Activated CD8-positive, alpha-beta memory T cell treated with anti-CD3 and anti-CD28 coated beads for 24 hours (primary cell): ENCODE data around the gene CBR3.

ENCODE experiments used
- DNase-seq: peaks from one replicate; pipeline ENCODE4 v3.0.0-alpha.2; 2020

Gene CBR3

DNA sequence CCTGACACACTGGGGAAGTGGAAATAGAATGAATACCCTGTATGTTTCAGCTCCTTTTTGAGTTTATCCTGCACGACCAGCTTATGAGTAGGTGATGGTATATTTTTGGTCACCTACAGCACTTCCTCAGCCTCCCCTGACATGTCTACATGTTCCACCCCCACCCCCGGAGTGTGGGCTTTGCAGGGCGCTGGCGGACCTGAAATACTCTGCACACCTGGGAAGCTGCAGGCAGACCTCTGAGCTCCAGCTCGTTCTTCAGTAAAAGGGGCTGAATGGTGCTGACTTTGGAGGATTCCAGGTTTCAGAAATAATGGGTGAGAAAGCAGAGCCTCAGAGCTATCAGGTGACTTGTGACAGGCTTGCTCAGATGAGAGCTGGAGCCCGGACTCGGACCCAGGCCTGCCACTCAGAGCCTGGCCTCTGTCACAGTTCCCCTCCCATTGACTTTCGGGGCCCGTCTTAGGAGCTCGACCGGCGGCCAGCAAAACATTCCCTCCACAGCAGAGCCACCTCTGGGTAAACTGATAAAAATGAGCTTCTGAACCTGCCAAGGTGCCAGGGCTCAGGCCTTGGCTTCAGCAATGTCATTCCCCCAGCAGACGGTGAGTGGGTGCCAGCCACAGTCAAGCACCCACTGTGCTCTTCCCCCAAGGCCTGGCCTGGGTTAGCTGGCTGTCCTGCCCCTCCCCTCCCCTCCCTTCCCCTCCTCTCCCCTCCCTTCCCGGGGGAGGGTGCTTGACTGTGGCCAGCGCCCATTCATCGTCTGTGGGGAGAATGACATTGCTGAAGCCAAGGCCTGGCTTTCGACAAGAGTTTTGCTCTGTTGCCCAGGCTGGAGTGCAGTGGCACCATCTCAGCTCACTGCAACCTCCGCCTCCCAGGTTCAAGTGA, 51.9 kb downstream of the CBR3 start:
- DNase-seq: no peak

DNA sequence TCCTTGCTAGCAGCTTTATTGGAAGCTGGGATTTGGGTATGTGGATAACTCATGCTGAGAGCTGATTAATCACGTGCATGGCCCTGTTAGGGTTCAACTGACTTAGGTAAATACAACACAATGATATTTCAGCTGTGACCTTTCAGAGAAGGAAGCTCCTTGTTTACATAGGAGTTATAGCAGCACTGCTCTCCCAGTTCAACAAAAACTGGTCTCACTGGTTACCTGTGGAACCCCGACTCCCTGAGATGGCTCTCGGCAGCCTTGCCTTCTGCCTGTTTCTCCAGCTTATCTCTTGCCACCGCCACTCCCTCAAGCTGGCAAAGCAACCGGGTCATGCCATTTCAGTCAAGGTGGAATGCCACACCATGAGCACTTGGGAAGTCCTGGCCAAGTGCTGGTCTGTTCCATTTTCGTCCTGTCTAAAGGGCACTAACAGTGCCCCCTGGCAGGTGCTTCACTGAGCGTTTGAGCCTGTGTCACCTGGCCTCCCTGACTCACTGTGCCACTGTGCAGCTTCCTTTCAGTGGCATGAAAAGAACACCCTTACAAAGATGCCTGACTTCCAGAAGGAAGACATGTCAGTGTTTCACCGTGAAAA, 53.3 kb downstream of the CBR3 start:
- DNase-seq: no peak

DNA sequence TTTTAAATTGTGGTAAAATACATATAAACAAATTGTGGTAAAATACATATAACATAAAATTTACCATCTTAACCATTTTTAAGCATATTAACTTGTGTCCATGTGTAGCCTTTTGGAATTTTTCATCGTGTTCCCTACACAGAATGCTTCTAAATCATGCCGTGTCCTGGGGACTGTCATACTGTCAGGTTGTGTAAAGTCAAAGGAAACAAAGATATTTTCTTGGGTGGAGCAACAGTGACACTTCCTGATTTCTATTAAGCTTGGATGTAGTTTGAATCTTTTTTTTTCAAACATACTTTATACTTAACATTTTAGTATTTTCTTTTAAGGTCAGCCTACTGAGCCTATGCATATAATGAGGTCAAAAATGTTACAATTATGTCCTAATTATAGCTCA, 54.1 kb downstream of the CBR3 start:
- DNase-seq: no peak

DNA sequence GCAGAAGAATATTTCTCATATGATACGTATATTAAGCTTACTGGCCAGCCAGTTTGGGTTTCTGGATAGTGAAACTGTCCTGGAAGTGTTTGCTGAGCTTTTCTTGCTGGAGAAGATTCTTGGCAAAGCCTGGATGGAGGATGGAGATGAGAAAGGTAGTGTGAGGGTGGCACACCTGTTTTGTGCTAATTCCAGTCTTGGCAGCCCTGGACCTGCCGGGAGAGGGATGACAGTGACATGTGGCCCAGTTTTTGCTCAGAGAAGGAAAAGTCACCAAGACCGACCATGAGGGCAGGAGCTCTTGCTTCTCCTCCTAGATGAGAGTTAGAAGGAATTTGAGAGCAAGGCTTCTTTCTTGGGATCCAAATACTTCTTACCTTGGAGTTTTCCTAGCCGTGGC, 55.9 kb downstream of the CBR3 start:
- no peak for DNase-seq

- DNase-seq: no peak
These were observed 58.3 kb downstream of the CBR3 start for GRCh38 chr21:36193200-36193599.

GRCh38 chr21:36194024-36194423, 59.1 kb downstream of the CBR3 start:
- DNase-seq: no peak

- no peak for DNase-seq
These were observed 60.7 kb downstream of the CBR3 start for GRCh38 chr21:36195613-36196012.
